ENCODE measurements around the gene CCL23.
"Not testable (repeated sequence)": the region's sequence is repeated elsewhere in the genome, so short reads cannot be mapped to it uniquely, and the experiment has no call there.

CCL23 gene, protein sequence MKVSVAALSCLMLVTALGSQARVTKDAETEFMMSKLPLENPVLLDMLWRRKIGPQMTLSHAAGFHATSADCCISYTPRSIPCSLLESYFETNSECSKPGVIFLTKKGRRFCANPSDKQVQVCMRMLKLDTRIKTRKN

DNA sequence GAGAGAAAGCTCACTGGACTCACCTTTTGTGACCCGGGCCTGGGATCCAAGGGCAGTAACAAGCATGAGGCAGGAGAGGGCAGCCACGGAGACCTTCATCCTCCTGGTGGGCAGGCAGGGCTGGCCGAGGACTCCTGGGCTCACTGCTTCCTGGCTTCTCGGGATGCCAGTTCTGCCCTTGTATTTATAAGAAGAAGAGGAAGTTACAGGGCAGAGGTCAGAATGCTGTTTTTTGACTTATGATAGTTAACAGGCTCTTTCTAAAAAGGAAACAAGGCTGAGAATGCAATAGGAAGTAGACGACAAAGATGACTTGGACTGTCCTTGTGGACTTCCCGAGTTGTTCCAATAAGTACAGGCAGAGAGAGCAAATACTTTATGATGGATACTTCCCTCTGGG lies at the start of gene CCL23:
Gene CCL23 (minus strand): TSS at position 174 of the 400 bp plus-strand sequence. CDS start 75 bp downstream, at position 99.
- no peak for DNase-seq (ENCODE audit: low read depth)

DNA sequence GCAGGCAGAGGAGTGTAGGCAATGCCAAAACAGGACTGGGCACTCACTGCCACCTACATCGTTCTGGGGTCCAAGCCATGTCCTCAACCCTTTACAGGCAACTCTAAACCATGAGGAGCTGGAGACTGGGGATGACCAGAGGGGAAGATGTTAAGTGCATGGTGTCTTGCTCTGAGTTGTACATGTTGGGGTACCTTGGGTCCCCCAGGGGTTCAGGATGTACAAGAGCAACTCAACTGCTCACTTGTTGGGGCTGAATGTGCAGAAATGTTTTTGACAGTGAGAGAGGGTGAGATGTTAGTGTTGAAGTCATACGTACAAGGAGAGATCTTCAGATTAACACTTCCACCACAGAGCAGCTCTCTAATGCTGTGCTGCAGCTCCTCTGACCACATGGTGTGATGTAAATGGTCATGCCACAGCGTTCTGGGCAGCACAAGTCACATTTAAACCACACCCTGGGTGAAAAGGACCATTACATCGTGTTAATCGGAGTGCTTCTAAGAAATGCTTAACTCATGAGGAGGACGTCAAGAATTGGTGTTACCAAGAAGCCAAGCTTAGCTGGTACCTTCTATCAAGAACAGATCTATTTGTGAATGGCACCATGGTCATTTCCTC lies 48.7 kb upstream of the CCL23 start:
- no peak for DNase-seq (ENCODE audit: low read depth)

DNA sequence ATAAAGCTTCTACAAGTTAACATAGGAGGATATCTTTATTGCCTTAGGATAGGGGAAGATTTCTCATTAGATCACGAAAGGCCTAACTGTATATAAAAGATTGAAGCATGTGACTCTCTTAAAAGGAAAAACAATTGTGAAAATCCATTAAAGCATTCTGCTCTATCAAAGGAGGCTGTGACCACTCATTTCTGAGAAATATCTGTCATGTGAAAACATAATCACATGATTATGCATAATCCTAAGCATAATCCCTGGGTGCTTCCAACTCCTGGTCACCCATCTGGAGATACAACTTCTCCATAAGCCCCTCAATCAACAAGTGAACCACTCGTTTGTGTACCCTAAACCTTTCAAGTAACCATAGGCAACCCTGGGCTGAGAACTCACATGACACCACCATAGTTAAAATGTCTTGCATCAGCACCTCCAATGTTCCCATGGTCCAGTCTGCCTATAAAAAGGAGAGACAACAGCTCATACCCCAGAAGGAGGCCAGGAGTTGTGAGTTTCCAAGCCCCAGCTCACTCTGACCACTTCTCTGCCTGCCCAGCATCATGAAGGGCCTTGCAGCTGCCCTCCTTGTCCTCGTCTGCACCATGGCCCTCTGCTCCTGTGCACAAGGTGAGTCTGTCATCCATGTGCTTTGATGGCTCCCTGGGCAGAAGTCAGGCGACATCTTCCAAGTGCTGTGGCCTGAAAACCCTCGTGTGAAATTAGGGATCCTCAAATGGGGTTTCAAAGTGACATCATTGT lies 46.2 kb upstream of the CCL23 start, which contains the start of gene CCL18:
Gene CCL18 (plus strand): TSS at position 487 of the 756 bp plus-strand sequence. CDS start 71 bp downstream, at position 558.
- DNase-seq (ENCODE audit: low read depth), result no peak

DNA sequence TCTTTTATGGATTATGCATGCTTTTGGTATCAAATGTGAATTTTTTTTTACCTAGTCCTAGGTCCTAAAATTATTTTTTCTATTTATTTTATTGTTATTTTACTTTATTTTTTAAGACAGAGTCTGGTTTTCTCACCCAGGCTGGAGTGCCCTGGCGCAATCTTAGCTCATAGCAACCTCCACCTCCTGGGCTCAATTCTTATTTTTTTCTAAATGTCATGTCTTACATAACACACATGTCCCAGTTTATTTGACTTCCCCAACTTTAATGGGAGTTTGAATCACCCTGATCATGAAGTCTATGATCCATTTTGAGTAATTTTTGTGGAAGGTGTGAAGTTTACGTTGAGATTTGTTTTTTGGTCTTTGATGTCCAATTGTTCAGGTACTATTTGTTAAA lies 43.0 kb upstream of the CCL23 start:
- DNase-seq (ENCODE audit: low read depth), result no peak

DNA sequence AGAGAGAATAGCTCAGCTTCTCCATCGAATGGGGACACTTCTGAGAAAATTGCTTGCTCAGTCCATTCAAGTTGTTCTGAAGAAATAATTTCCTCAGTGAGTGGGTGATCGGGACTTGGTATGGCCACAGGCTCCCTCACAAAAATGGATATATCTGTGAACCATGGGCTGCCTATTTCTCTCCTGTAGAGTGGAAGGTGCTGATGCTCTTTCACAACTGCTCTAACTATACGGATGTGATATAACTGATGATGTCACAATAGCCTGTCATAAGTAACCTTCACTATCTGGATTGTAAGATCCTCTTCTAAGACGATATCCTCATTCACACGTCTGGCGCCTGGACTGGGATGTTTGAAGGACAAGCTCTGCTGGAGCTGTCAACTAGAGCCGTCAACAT lies 41.6 kb upstream of the CCL23 start:
- DNase-seq (ENCODE audit: low read depth), result no peak

DNA sequence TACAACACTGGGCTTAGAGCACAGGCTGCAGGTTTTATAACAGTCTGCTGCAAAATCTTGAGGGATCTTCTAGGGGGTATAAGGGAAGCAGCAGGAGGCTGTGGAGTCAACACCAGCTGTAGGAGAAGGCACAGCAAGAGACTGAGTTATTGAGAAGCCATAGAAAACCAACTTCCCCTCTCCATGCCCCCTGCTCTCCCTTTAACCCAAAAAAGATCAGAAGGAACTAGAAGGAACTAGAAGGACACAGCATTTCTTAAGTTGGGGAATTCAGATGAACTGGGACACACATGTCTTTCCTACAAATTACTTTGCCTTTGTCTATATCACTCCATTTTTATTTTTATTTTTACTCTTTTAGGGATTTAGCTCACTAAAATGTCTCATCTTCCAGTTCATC lies 40.1 kb upstream of the CCL23 start:
- DNase-seq (ENCODE audit: low read depth), result no peak

DNA sequence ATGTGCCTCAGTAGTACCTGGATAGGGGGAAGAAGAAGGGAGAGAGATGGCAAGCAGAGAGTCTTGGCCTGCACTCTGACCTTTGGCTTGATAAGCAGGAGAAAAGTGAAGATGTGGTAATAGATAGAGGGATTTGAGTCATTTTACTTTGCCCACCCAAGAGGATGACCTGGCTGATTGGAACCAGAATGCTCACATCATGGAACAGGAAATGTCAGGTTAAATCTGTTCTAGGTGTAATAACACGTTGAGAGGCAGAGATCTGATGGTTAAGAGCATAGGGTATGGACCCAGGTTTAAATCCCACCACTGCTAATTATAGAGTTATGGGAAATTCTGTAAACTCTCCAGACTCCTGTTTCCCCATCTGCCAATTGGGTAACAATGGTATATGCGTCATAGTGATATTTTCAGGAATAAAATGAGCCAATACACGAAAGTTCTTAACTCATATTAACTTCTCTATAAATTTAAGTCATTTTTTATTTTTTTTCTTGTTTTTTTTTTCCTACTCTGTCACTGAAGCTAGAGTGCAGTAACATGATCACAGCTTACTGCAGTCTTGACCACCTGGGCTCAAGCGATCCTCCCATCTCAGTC lies 38.2 kb upstream of the CCL23 start:
- no peak for DNase-seq (ENCODE audit: low read depth)

DNA sequence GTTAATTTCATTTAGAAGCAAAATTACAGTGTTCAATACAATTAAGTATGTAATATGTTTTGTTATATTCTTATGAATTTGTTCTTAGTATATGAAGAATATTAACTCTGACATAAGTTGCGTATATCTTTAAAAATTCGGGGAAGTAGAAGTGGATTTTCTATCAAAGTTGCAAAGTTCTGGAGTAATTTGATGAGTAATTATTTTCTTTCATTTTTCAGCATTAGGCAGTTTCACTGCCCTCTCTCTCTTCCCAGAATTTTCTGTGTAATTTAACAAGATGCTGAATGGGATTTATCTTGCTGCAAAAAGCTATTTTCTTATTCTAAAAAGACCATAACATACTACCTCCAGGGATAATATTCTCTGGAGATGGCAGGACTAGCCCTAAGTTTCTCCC lies 37.4 kb upstream of the CCL23 start:
- DNase-seq (ENCODE audit: low read depth), result no peak

DNA sequence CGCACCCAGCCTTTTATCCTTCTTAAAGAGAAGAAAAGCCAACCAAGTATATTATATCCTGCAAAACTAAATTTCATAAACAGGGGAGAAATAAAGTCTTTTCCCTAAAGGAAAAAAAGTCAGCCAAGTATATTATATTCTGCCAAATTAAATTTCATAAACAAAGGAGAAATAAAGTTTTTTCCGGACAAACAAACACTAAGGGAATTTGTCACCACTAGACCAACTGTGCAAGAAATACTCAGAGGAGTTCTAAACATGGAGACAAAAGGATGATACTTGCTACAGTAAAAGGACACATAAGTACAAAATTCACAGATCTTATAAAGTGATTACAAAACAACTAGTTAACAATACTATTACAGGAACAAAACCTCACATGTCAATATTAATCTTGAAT lies 31.9 kb upstream of the CCL23 start:
- no peak for DNase-seq (ENCODE audit: low read depth)

DNA sequence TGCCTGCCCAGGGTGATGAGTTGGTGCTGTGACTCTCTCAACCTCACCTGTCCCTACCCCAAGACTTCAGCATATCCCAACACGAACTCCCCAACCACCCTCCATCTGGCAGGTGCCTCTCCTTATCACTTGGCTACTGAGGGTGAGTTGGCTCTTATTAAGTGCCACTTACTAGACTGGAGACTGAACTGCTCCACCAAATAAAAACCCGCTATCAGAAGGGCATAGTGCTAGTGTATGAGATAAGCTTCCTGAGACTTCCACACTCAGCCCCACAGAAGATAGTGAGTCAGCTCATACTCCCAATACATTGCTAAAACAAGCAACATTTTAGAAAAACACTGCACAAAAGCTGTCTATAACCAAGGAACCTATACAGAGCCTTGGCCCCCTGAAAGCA lies 30.3 kb upstream of the CCL23 start:
- DNase-seq (ENCODE audit: low read depth), result no peak

DNA sequence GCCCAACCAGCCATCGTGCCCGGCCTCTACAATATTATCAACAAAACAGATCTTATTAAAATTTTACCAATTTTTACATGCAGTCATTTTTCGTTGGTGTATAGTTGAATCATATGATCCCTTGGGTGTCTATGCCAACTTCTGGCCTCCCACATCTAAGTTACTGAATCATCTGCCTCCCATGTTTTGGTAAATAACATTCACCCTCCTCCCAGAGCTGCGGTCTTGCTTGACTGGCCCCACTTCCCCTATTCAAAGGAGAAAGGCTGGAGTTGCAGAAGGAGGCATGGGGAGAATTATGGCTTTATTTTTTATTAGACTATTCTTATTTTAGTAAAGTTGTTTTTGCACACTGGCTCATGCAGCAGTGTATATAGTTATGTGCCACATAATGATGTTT lies 18.5 kb upstream of the CCL23 start:
- no peak for DNase-seq (ENCODE audit: low read depth)

DNA sequence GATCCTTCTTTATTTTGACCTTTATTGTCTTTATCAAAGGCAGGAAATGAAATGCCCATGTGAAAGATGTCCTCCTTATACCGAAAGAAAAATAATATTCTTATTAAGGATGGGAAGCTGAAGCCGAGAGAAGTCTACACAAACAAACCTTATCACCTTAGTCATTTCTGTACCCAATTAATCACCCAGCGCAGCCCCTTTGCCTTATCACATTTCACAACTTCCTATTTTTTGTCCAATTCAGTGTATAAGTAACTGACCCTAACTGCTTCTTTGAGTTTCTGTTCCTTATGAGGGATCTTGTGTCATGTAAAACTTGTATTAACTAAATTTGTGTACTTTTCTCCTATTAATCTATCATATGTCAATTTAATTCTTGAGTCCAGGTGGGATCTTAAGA lies 16.4 kb upstream of the CCL23 start:
- DNase-seq (ENCODE audit: low read depth), result no peak

DNA sequence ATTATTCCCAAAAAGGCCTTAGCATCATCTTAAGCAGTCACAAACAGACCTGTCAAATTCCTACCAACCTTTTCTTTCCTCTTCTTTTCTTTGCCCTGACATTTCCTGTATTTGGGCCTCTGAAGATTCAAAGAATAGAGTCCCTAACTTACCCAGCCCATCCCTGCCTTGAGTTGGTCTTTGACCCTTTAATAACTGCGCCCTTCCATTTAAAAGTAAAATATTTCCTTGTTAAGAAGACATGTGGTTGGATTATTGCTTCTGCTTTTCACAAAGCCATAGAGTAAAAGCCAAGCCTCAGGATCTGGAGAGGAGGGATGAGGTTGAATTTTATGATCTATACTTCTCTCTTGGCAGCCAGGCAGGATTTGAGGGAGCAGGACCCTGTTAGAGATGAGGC lies 13.2 kb upstream of the CCL23 start:
- DNase-seq (ENCODE audit: low read depth), result no peak

DNA sequence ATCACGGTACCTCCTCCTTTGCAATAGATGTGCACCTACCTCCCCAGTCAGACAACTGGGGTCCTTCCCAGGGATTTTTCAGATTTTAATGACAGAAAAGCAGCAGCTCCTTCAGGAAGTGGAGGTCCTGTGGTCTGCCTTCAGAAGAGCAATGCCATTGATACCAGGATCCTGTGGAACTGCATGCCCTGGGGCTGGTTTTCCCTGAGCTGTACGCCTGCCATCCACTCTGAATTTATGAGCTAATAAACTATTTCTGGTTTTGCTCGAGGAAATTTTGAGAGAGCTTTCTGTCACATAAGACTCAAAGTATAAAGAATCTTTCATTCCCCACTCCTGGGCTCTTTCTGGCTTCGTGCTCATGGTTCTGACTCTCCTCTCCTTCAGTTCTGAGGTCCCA lies 10.0 kb upstream of the CCL23 start:
- DNase-seq (ENCODE audit: low read depth), result no peak

DNA sequence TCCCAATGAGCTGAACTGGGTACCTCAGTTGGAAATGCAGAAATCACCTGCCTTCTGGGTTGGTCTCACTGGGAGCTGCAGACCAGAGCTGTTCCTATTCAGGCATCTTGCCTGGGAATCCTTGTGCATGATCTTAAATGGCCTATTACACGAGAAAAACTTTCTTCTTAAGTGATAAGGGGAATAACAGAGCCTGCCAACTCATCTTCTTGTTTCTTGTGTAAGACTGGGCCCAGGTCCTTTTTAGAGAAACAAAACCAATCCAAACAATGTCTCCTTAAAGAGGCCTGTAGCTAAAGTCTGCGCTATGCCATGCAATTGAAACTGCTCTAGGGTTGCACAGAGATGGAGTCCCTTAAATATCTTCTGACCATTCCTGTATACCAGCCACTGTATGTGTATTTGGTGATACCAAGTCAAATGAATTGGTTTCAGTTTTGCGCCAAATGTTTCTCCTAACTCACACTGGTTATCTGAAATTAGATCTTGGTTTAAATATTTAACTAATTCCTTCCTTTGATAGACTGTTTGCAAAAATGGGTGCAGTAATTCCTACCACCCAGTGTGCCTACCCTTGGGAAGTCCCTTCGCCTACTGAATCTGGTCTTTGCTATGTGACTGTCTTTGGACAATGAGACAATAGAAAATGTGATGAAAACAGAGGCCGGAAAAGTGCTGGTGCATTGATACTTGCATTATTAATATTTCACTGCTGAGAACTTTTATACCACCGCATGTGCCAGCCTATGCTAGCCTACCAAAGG lies 6.5 kb upstream of the CCL23 start:
- no peak for DNase-seq (ENCODE audit: low read depth)

DNA sequence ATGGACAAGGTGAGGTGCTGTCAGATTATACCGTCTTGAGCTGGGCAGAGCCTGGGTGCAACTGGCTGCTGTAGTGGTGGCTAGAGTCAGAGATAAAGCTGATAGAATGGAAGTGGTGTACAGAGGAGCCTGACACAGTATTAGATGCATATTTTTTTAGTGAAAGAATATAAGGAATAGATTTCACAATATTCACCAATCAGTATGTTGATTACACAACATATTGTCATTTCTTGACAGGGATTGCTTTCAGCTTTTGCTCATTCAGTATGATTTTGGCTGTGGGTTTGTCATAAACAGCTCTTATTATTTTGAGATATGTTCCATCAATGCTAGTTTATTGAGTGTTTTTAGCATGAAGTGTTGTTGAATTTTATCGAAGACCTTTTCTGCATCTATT lies 1.7 kb upstream of the CCL23 start:
- DNase-seq (ENCODE audit: low read depth), result no peak

DNA sequence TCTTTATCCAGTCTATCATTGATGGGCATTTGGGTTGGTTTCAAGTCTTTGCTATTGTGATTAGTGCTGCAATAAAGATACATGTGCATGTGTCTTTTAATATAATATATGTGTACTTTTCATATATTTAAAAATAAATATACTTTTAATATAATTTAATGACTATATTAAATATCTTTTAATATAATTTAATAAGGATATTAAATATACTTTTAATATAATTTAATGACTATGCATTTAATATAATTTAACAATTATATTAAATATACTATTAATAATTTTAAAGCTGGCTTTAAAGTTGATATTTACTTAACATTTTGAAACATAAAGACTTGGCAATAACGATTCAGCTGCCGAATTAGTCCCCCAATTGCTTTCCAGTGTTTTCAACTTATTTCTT lies 1.2 kb downstream of the CCL23 start:
- DNase-seq (ENCODE audit: low read depth), result no peak

DNA sequence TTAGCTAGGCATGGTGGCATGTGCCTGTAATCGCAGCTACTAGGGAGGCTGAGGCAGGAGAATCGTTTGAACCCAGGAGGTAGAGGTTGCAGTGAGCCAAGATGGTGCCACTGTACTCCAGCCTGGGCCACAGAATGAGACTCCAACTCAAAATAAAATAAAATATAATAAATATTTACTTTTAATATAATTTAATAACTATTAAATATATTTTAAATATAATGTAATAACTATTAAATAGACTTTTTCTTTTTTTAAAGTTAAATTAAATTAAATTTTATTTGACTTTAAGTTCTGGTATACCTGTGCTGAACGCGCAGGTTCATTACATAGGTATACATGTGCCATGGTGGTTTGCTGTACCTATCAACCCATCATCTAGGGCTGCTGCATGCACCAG lies 1.9 kb downstream of the CCL23 start:
- DNase-seq (ENCODE audit: low read depth), result not testable (repeated sequence)

DNA sequence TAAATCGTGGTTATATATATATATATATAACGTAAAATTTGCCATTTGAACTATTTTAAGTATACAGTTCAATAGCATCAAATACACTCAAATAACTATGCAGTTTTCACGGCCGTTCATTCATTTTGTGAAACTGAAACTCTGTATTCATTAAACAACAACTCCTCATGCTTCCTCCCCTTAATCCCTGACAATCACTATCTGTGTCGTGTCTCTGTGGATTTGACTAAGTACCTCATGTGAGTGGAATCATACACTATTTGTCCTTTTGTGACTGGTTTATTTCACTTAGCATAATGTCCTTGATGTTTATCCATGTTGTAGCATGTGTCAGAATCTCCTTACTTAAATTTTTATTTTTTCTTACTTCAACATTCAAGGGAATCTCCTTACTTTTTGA lies 2.8 kb downstream of the CCL23 start:
- DNase-seq (ENCODE audit: low read depth), result no peak

DNA sequence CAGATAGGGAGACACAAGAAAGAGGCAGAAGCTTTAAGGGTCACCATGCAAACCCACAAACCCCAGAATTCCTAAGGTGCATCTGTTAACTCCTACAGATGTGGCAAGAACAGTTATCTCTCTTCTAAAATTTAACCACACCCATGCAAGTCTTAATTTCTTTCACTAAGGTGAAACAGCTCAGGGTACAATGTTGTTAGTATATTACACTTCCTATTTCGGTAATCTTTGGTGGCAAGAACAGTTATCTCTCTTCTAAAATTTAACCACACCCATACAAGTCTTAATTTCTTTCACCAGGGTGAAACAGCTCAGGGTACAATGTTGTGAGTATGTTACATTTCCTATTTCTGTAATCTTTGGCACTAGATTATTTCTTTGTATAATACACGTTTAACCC lies 6.6 kb downstream of the CCL23 start:
- no peak for DNase-seq (ENCODE audit: low read depth)

DNA sequence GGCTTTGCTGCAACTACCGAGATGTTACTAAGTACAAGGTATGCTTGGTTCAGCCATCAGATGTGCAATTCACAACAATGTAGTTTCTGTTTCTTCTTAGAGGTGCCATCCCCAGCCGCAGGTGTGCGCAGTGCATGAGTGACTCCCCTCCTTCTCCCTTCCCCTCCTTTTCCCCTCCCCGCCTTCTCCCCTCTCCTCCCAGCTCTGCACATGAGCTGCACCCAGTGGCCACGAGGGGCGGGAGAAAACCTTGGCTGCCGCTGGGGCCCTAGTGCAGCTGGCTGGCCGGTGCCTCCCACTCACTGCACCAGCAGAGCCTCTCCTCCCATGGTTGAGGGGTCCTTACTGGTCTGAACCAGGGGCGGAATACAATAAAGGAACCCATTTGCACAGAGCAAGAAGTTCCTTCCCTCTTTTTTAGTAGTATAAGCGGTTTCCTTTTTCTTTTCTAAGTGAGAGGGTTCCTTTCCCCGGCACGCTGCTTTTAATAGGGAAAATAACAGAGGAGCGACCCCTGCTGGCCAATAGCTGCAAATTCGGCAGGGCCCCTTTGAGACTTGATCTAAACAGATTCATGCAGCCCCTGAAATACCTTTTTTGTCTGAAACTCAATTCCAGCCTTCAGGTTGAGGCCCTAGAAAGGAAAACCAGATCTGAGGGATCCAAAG lies 8.6 kb downstream of the CCL23 start:
- no peak for DNase-seq (ENCODE audit: low read depth)

DNA sequence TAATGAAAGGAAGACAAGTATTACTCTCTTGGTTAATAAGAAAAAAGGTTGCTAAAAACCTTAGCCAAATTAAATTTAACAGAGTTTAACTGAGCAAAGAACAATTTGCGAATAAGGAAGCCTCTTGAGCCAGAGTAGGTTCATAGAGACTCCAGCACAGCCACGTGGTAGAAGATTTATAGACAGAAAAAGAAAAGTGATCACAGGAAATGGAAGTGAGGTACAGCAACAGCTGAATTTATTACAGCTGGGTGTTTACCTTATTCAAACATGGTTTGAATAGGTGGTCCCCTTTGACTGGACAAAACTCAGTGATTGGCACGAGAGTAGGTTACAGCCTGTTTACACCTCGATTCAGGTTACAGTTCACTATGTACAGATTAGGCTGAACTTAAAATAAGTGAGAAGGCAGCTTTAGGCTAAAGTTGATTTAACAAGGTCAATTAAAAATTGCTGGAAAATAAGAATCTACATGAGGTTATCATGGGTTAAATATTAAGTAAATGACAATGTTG lies 13.1 kb downstream of the CCL23 start:
- no peak for DNase-seq (ENCODE audit: low read depth)

All from stimulated activated CD8-positive, alpha-beta memory T cell treated with anti-CD3 and anti-CD28 coated beads, Interleukin-12 subunit alpha, Interleukin-12 subunit beta, amount 100 ng/mL, for 4 hours (primary cell).